A549 (cell line): ENCODE results near the gene SLC20A1. TPM values are rescaled to one million over a fixed set of nuclear protein-coding genes. Genes with fewer than 3 reads are reported as not detected.
"Not testable (repeated sequence)": the region's sequence is repeated elsewhere in the genome, so short reads cannot be mapped to it uniquely, and the experiment has no call there.

Experiments used
- ATAC-seq, 2 experiments: fragments of 200-7000 bp in 1 of 2; fragments of >200 bp in 1 of 2; cut with Nextera tagmentation in 1 of 2; cut with Tn5 transposase in 1 of 2; 3 replicates each; pipeline versions ENCODE4 v1.8.0 to v1.9.1; 2018 to 2020; ENCODE audit warnings: mild to moderate bottlenecking in 1 of 2, moderate library complexity in 1 of 2
- CTCF ChIA-PET: fragments of 300-600 bp; sonication (Branson Sonifier 250); formaldehyde crosslinking; extraction: SDS; loops from one replicate; lab custom pipeline; 2021; ENCODE audit warnings: antibody characterized with exemption, inconsistent platforms; lab: Yijun Ruan, JAX
- POLR2A ChIA-PET: fragments of 350-600 bp; formaldehyde crosslinking; extraction: SDS; loops from one replicate; lab custom pipeline; 2021; ENCODE audit warnings: antibody characterized with exemption, inconsistent platforms; lab: Yijun Ruan, JAX
- DNase-seq, 2 experiments: peaks; one replicate each; pipeline versions ENCODE4 v3.0.0 to v3.0.0-alpha.2; 2011 to 2016; ENCODE audit warnings: low read depth in 1 of 2, low spot score in 1 of 2
- FAIRE-seq: peaks from 2 replicates; lab custom pipeline; 2011; peaks lifted over from hg19 to GRCh38; lab: Jason Lieb, UNC
- H3K27ac ChIP-seq, 2 experiments: fragments of >200 bp; sonication (Bioruptor Twin); formaldehyde crosslinking; 3 replicates each; pipeline ENCODE4 v1.5.1; 2016 to 2017
- H3K4me1 ChIP-seq: fragments of >200 bp; sonication (Bioruptor Twin); formaldehyde crosslinking; 3 replicates; pipeline ENCODE4 v1.6.1; 2016
- H3K4me2 ChIP-seq: fragments of >200 bp; sonication (Bioruptor Twin); formaldehyde crosslinking; 3 replicates; pipeline ENCODE4 v1.6.1; 2016
- H3K4me3 ChIP-seq: fragments of >200 bp; sonication (Bioruptor Twin); formaldehyde crosslinking; 3 replicates; pipeline ENCODE4 v1.5.1; 2016
- H3K9me3 ChIP-seq: fragments of >200 bp; sonication (Bioruptor Twin); formaldehyde crosslinking; 3 replicates; pipeline ENCODE4 v1.6.1; 2016
- CEBPB ChIP-seq, 2 experiments: fragments of >200 bp in 1 of 2; sonication (Bioruptor Twin) in 1 of 2; formaldehyde crosslinking in 1 of 2; IDR thresholded peaks; 2 replicates each; pipeline ENCODE4 v1.6.1; 2012 to 2016
- CHD4 ChIP-seq: fragments of 200-600 bp; sonication (generic); IDR thresholded peaks from 2 replicates; pipeline ENCODE4 v1.6.1; 2016; ENCODE audit warnings: antibody characterized with exemption, mild to moderate bottlenecking, borderline replicate concordance
- E2F6 ChIP-seq: IDR thresholded peaks from 2 replicates; pipeline ENCODE4 v1.6.1; 2012; ENCODE audit warnings: low read depth, borderline replicate concordance
- EHF ChIP-seq: fragments of 250-450 bp; sonication (Bioruptor Pico); IDR thresholded peaks from 2 replicates; pipeline ENCODE4 v1.5.0; 2020; ENCODE audit warnings: mild to moderate bottlenecking
- EHMT2 ChIP-seq: fragments of 200-600 bp; sonication (generic); IDR thresholded peaks from 2 replicates; pipeline ENCODE4 v1.6.1; 2016; ENCODE audit warnings: antibody characterized with exemption, low read depth, mild to moderate bottlenecking, moderate library complexity
- ELK1 ChIP-seq: fragments of 150-350 bp; IDR thresholded peaks from 2 replicates; pipeline ENCODE4 v1.6.1; 2014; ENCODE audit warnings: low read depth, mild to moderate bottlenecking, low read length
- FOSB ChIP-seq: fragments of 250-450 bp; sonication (Bioruptor Pico); IDR thresholded peaks from 2 replicates; pipeline ENCODE4 v1.5.0; 2020; ENCODE audit warnings: mild to moderate bottlenecking, moderate library complexity
- MAFK ChIP-seq: fragments of 450-650 bp; IDR thresholded peaks from 2 replicates; pipeline ENCODE4 v1.6.1; 2014; ENCODE audit not compliant: partially characterized antibody
- NR3C1 ChIP-seq: fragments of >200 bp; sonication (Bioruptor Twin); formaldehyde crosslinking; IDR thresholded peaks from 3 replicates; pipeline ENCODE4 v1.6.1; 2017
- POLR2A ChIP-seq: IDR thresholded peaks from 2 replicates; pipeline ENCODE4 v1.6.1; 2012; ENCODE audit warnings: mild to moderate bottlenecking, low read length
- POLR2AphosphoS2 ChIP-seq: conservative IDR thresholded peaks from 2 replicates; pipeline ENCODE4 v1.6.1; 2012; ENCODE audit warnings: low read length, improper control_type of control experiment, inconsistent platforms
- RARB ChIP-seq: fragments of 250-450 bp; sonication (Bioruptor Pico); IDR thresholded peaks from 2 replicates; pipeline ENCODE4 v1.8.0; 2021; ENCODE audit warnings: mild to moderate bottlenecking, moderate library complexity
- RFX5 ChIP-seq: fragments of 450-650 bp; IDR thresholded peaks from 2 replicates; pipeline ENCODE4 v1.7.1; 2014; ENCODE audit warnings: antibody characterized with exemption, mild to moderate bottlenecking, moderate library complexity
- ZC3H11A ChIP-seq: fragments of 450-650 bp; IDR thresholded peaks from 2 replicates; pipeline ENCODE4 v1.6.1; 2014; ENCODE audit warnings: antibody characterized with exemption, mild to moderate bottlenecking
- ZFP36 ChIP-seq: fragments of 450-650 bp; IDR thresholded peaks from 2 replicates; pipeline ENCODE4 v1.6.1; 2014; ENCODE audit warnings: borderline replicate concordance; ENCODE audit not compliant: partially characterized antibody
- whole genome bisulfite sequencing: methylation state at CpG from one replicate; pipeline ENCODE4 v1.1.6; 2017; ENCODE audit errors: missing lambda C conversion rate; 5-methylcytosine and 5-hydroxymethylcytosine counted together
- polyA plus RNA-seq, 4 experiments: library from polyadenylated mRNA; depleted of rRNA in 3 of 4; stranded (reverse); fragments of >200 nt; fragmentation: RNase III in 1 of 4; extraction: RNeasy Plus Mini Kit Qiagen cat#74134 plus additional on column Dnase treatment in 1 of 4; gene quantifications; 2 replicates in 3 of 4; 3 replicates in 1 of 4; pipeline ENCODE4 v1.2.3, GENCODE V29; 2011 to 2017

The SLC20A1 gene
- polyA plus RNA-seq, 2 of the 4 experiments (the other 2 are of a cell fraction): 83.6 to 86.8 TPM

DNA sequence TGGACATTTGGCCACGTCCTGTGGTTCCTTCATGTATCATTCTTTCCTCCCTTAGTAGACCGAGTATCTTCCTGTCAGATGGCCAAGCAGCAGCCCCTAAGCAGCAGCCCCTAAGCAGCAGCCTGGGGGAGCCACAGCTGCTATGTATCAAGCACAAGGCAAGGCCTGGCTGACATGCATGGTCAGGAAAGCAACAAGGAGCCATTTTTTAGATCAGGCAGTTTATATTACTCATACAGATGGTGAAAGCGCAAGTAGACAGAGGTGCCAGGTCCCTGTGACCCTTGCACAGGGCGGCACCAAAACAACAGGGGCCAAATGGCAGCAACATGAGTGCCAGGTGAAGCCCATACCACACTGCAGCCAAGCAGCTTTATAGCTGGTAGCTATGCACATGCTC is 39.2 kb upstream of the SLC20A1 start:
- ATAC-seq: peak; percentile 44 to 59; a peak in 4 of 6 replicates
- 69% methylated on average over 4 of the region's 4 CpGs for WGBS
- Histone ChIP-seq H3K4me3 (no peak overlapping the region), H3K4me1 (no peaks in the 10 kb centered on the region)
- POLR2A ChIA-PET: interaction anchor here (1.0 kb wide), 1 partner anchor 22 kb away, joined by 3 read pairs; no protein-coding TSS in a partner anchor
- no peak for TF ChIP-seq EHMT2
- no peak for TF ChIP-seq POLR2AphosphoS2
- TF ChIP-seq, all 56 proteins: peak for 0
- DNase-seq (no peak), FAIRE-seq (no peak)
- Histone ChIP-seq H3K9me3 (no peaks in the 10 kb centered on the region), H3K4me2 (no peak overlapping the region), H3K27ac (peak overlapping the region in 1 of 2 experiments; percentile 22; a peak in 1 of 6 replicates)
- CTCF ChIA-PET: interaction anchor here (11.7 to 11.9 kb wide), 2 partner anchors 22 to 120 kb away, joined by 137 to 230 read pairs; partner anchors contain the start of gene NT5DC4

- WGBS: 67% methylated on average over 8 of the region's 8 CpGs
- Histone ChIP-seq H3K9me3 (no peaks in the 10 kb centered on the region), H3K4me2 (no peak overlapping the region), H3K4me1 (no peaks in the 10 kb centered on the region), H3K4me3 (no peak overlapping the region), H3K27ac (no peak overlapping the region)
- FAIRE-seq (no peak), ATAC-seq (no peak), DNase-seq (no peak)
- TF ChIP-seq CHD4: no peak
- TF ChIP-seq MAFK: peak; percentile 15
- POLR2A ChIA-PET: no interaction called here
- CTCF ChIA-PET: interaction anchor here (11.7 to 11.9 kb wide), 2 partner anchors 20 to 119 kb away, joined by 137 to 230 read pairs; partner anchors contain the start of gene NT5DC4
These were observed 37.9 kb upstream of the SLC20A1 start for GRCh38 chr2:112607680-112608438.

- CTCF ChIA-PET, H3K9me3 ChIP-seq: not testable (repeated sequence)
These were observed 36.4 kb upstream of the SLC20A1 start for GRCh38 chr2:112609320-112609719.

DNA sequence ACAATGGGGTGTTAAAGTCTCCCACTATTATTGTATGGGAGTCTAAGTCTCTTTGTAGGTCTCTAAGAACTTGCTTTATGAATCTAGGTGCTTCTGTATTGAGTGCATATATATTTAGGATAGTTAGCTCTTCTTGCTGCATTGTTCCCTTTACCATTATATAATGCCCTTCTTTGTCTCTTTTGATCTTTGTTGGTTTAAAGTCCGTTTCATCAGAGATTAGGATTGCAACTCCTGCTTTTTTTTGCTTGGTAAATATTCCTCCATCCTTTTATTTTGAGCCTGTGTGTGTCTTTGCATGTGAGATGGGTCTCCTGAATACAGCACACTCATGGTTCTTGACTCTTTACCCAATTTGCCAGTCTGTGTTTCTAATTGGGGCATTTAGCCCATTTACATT is 33.5 kb upstream of the SLC20A1 start:
- FAIRE-seq, ATAC-seq, H3K4me3 ChIP-seq, H3K9me3 ChIP-seq, H3K4me2 ChIP-seq, DNase-seq, H3K4me1 ChIP-seq, POLR2A ChIA-PET, H3K27ac ChIP-seq: not testable (repeated sequence)
- CTCF ChIA-PET: interaction anchor here (3.7 kb wide), 1 partner anchor 12 kb away, joined by 17 read pairs; no protein-coding TSS in a partner anchor
- 37% methylated on average over 1 of the region's 1 CpG for WGBS

More at GRCh38 chr2:112609320-112609719, 36.4 kb upstream of the SLC20A1 start:
- H3K4me1 ChIP-seq, H3K27ac ChIP-seq, ATAC-seq, H3K4me2 ChIP-seq, POLR2A ChIA-PET, DNase-seq, FAIRE-seq, H3K4me3 ChIP-seq: not testable (repeated sequence)
- 89% methylated on average over 4 of the region's 4 CpGs for WGBS

GRCh38 chr2:112614201-112614840 is 31.4 kb upstream of the SLC20A1 start:
- no peaks in the 10 kb centered on the region for H3K4me1 ChIP-seq
- ATAC-seq: no peak
- FAIRE-seq: no peak

More at GRCh38 chr2:112614201-112614840, 31.4 kb upstream of the SLC20A1 start:
- WGBS: 68% methylated on average over 12 of the region's 13 CpGs
- Histone ChIP-seq H3K27ac (no peak overlapping the region), H3K4me2 (no peak overlapping the region), H3K4me3 (no peak overlapping the region), H3K9me3 (no peaks in the 10 kb centered on the region)
- TF ChIP-seq RFX5 (no peak), RARB (no peak), CEBPB (IDR thresholded peaks at IDR 0.05) (no peak), POLR2A (no peak), ELK1 (no peak), ZFP36 (no peak), NR3C1 (no peak), EHMT2 (no peak), E2F6 (no peak), EHF (no peak), FOSB (CRISPR knock-in tag) (no peak), ZC3H11A (no peak)
- ChIA-PET CTCF (interaction anchor here (0.8 to 3.7 kb wide), 3 partner anchors 14 to 112 kb away, joined by 3 to 17 read pairs (median 6); no protein-coding TSS in a partner anchor), POLR2A (no interaction called here)
- no peak for DNase-seq
